Natural killer cell treated with Interleukin-12 subunit alpha and Interleukin-12 subunit beta and Interleukin-15 and Interleukin-18, amount 100 ng/mL, for 72 hours (primary cell): ENCODE data around the gene SH3RF1. TPM values are rescaled to one million over a fixed set of nuclear protein-coding genes. Genes with fewer than 3 reads are reported as not detected.
"Not testable (repeated sequence)": the region's sequence is repeated elsewhere in the genome, so short reads cannot be mapped to it uniquely, and the experiment has no call there.

Experiments used
- ATAC-seq, 2 donors: fragments of 150-1000 bp; cut with Tn5 transposase in 1 of 2; sonication (Bioruptor Pico), chemical (Tn5 transposase) in 1 of 2; 2 replicates each; pipeline ENCODE4 v1.10.0; 2021
- DNase-seq: peaks from one replicate; pipeline ENCODE4 v3.0.0; 2022; ENCODE audit warnings: low spot score
- H3K27ac Mint-ChIP-seq, 2 donors: 1 replicate in 1 of 2; 2 replicates in 1 of 2; pipeline ENCODE4 v1.8.0; 2022; ENCODE audit warnings: mixed read lengths in 2 of 2, mild to moderate bottlenecking in 1 of 2, moderate library complexity in 1 of 2
- H3K27me3 Mint-ChIP-seq, 2 donors: 1 replicate in 1 of 2; 2 replicates in 1 of 2; pipeline ENCODE4 v1.8.0; 2022; ENCODE audit warnings: mixed read lengths in 2 of 2
- H3K36me3 Mint-ChIP-seq: one replicate; pipeline ENCODE4 v1.8.0; 2022; ENCODE audit warnings: mixed read lengths
- H3K4me1 Mint-ChIP-seq, 2 donors: 1 replicate in 1 of 2; 2 replicates in 1 of 2; pipeline ENCODE4 v1.8.0; 2022; ENCODE audit warnings: low read depth in 2 of 2, mixed read lengths in 2 of 2, mild to moderate bottlenecking in 1 of 2
- H3K4me3 Mint-ChIP-seq: one replicate; pipeline ENCODE4 v1.8.0; 2022; ENCODE audit warnings: mixed read lengths
- H3K9me3 Mint-ChIP-seq: 2 replicates; pipeline ENCODE4 v1.8.0; 2022; ENCODE audit warnings: mixed read lengths
- total RNA-seq, 2 donors: library from RNA; stranded (reverse); gene quantifications; one replicate each; pipeline ENCODE4 v1.2.3, GENCODE V29; 2022

SH3RF1 gene
- total RNA-seq, 2 donors from 2014 or later, result 0.64 to 1.3 TPM

DNA sequence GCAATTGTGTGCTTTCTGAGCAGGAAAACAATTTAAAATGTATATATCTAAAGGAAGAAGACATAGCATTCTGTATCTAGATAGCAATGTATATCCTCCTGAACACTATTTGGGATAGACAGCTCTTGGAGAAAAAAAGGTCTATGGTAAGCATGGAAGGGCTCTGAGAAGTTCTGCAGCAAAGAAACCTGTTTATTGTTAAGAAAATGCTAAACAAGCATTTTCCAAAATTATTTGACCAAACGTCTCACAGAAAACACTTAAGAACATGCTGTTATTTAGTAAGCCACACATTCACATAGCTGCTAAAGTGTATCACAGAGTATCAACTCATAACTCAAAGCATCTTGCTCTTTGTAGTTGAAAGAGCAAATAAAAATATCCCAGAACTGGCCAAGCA lies 67.9 kb downstream of the SH3RF1 start:
- H3K9me3 Mint-ChIP-seq, result no peaks in the 10 kb centered on the region
- DNase-seq, result no peak
- no peak overlapping the region for H3K4me3 Mint-ChIP-seq
- no peaks in the 10 kb centered on the region for H3K36me3 Mint-ChIP-seq
- H3K27me3 Mint-ChIP-seq, result peaks cover 9 to 22% of the 10 kb centered on the region in 2 donors
- no peak overlapping the region for H3K27ac Mint-ChIP-seq
- peaks cover 9 to 12% of the 10 kb centered on the region in 2 donors for H3K4me1 Mint-ChIP-seq
- no peak for ATAC-seq

GRCh38 chr4:169202145-169202699 lies 68.5 kb downstream of the SH3RF1 start:
- no peak overlapping the region for H3K4me3 Mint-ChIP-seq
- ATAC-seq, result no peak
- DNase-seq, result no peak
- H3K27ac Mint-ChIP-seq, result no peak overlapping the region
- H3K9me3 Mint-ChIP-seq, result no peaks in the 10 kb centered on the region
- no peaks in the 10 kb centered on the region for H3K36me3 Mint-ChIP-seq
- peaks cover 9 to 22% of the 10 kb centered on the region in 2 donors for H3K27me3 Mint-ChIP-seq
- H3K4me1 Mint-ChIP-seq, result peaks cover 9 to 12% of the 10 kb centered on the region in 2 donors

DNA sequence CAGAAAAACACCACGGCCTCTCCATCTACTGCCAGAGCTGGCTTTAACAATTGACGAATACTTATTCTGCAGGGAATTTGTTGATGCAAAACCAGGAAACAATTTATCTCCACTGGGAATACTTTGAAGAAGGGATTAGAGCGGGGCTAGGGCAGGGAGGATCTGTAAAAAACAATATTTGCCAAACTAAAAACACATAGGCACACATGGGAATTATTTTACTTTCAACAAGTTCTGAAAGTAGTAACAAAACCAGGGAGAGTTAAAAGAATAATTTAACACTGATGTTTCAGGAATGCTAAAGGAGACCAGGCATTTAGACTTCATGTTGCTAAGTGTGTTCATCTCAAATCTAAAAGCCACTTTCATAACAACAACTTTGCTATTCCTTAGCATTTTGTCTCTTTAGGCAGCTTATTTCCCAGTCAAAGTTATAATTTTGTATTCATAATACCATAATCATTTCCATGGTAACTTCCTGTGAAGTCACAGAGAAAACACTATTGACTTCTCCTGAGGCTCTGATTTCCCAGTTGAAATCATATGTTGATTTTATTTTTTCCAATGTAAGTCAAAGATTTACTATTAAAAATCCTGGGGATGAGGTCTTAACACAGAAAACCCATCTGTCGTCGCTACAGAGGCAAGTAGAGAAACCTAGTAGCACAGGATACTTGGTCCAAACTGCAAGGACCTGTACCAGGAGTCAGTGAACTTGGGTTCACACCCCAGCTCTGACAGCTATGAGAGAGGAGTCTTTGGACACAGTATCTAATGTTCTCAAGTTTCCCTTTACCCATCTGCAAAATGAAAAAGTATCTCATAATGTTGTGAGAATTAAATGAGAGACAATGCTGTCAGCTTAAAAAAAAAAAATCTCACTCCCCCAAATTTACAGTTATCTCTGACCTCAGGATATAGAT lies 69.3 kb downstream of the SH3RF1 start:
- H3K36me3 Mint-ChIP-seq, result no peaks in the 10 kb centered on the region
- no peak overlapping the region for H3K4me3 Mint-ChIP-seq
- peaks cover 9 to 12% of the 10 kb centered on the region in 2 donors for H3K4me1 Mint-ChIP-seq
- H3K27me3 Mint-ChIP-seq, result peaks cover 11 to 22% of the 10 kb centered on the region in 2 donors
- ATAC-seq (no peak), DNase-seq (no peak)
- no peaks in the 10 kb centered on the region for H3K9me3 Mint-ChIP-seq
- H3K27ac Mint-ChIP-seq, result no peak overlapping the region

GRCh38 chr4:169200361-169201030 lies 70.3 kb downstream of the SH3RF1 start:
- Mint-ChIP-seq H3K36me3 (peaks cover 5% of the 10 kb centered on the region), H3K4me1 (peaks cover 9 to 12% of the 10 kb centered on the region in 2 donors), H3K9me3 (no peaks in the 10 kb centered on the region), H3K27me3 (peaks cover 14 to 22% of the 10 kb centered on the region in 2 donors), H3K27ac (no peak overlapping the region), H3K4me3 (no peak overlapping the region)
- no peak for DNase-seq
- no peak for ATAC-seq

DNA sequence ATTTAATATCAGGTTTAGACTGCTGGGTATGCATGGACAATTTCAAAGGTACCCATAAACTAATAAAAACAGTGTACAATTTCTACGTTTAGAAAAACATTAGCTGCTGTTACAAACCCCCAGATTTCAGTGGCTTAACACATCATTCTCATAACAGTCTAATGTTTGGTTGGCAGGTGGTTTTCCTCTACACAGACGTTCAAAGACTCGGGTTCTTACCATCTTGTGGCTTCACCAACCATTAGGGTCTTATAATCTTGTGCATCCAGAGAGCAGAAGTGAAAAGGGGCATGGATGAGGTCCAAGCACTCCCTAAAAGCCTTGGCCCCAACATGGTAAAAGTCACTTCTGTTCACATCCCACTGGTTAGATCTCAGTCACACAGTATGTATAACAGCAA lies 71.6 kb downstream of the SH3RF1 start:
- ATAC-seq, result no peak
- H3K9me3 Mint-ChIP-seq, result no peaks in the 10 kb centered on the region
- no peak for DNase-seq
- H3K4me1 Mint-ChIP-seq, result peaks cover 9 to 12% of the 10 kb centered on the region in 2 donors
- H3K27ac Mint-ChIP-seq, result no peak overlapping the region
- H3K27me3 Mint-ChIP-seq, result peaks cover 14 to 22% of the 10 kb centered on the region in 2 donors
- no peak overlapping the region for H3K4me3 Mint-ChIP-seq
- H3K36me3 Mint-ChIP-seq, result peaks cover 15% of the 10 kb centered on the region

GRCh38 chr4:169198167-169198566 lies 72.6 kb downstream of the SH3RF1 start:
- Mint-ChIP-seq H3K27ac (no peak overlapping the region), H3K9me3 (no peaks in the 10 kb centered on the region), H3K27me3 (peaks cover 12 to 15% of the 10 kb centered on the region in 2 donors), H3K36me3 (peaks cover 15% of the 10 kb centered on the region), H3K4me1 (peaks cover 9 to 12% of the 10 kb centered on the region in 2 donors), H3K4me3 (no peak overlapping the region)
- ATAC-seq (no peak), DNase-seq (no peak)

DNA sequence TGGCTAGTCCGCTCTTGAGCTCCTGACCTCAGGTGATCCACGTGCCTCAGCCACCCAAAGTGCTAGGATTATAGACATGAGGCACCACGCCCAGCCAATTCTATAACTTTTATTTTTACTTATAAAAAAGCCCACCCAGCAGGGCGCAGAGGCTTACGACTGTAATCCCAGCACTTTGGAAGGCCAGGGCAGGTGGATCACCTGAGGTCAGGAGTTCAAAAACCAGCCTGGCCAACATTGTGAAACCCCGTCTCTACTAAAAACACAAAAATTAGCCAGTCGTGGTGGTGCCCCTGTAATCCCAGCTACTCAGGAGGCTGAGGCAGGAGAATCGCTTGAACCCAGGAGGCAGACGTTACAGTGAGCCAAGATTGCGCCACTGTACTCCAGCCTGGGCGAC lies 73.5 kb downstream of the SH3RF1 start:
- DNase-seq, H3K9me3 Mint-ChIP-seq, H3K27ac Mint-ChIP-seq, ATAC-seq, H3K4me3 Mint-ChIP-seq: not testable (repeated sequence)
- Mint-ChIP-seq H3K36me3 (peaks cover 15% of the 10 kb centered on the region), H3K27me3 (peaks cover 12 to 15% of the 10 kb centered on the region in 2 donors), H3K4me1 (peaks cover 9 to 12% of the 10 kb centered on the region in 2 donors)

DNA sequence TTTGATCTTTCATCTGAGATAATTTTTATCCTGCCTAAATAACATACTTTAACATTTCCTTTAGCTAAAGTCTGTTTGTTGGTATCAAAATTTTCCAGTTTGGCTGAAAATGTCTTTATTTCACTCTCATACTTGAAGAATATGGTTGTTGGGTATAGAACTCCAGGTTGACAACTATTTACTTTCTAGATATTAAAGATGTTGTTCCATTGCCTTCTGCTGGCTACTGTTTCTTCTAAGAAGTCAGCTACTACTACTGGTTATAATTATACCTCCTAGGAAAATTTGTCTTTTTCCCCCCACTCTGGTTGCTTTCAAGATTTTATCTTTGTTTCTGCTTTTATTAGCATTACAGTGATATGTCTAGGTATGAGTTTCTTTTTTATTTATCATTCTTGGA lies 75.7 kb downstream of the SH3RF1 start:
- Mint-ChIP-seq H3K27me3 (peaks cover 22 to 24% of the 10 kb centered on the region in 2 donors), H3K4me1 (peaks cover 10 to 14% of the 10 kb centered on the region in 2 donors), H3K36me3 (peaks cover 15% of the 10 kb centered on the region), H3K4me3 (no peak overlapping the region), H3K9me3 (no peaks in the 10 kb centered on the region), H3K27ac (no peak overlapping the region)
- ATAC-seq (no peak), DNase-seq (no peak)

- H3K27me3 Mint-ChIP-seq, result peaks cover 14 to 32% of the 10 kb centered on the region in 2 donors
- ATAC-seq, H3K9me3 Mint-ChIP-seq, H3K4me3 Mint-ChIP-seq, H3K27ac Mint-ChIP-seq, DNase-seq, H3K36me3 Mint-ChIP-seq: not testable (repeated sequence)
- H3K4me1 Mint-ChIP-seq, result peaks cover 14 to 19% of the 10 kb centered on the region in 2 donors
Measured at GRCh38 chr4:169189968-169190367, 80.8 kb downstream of the SH3RF1 start.

DNA sequence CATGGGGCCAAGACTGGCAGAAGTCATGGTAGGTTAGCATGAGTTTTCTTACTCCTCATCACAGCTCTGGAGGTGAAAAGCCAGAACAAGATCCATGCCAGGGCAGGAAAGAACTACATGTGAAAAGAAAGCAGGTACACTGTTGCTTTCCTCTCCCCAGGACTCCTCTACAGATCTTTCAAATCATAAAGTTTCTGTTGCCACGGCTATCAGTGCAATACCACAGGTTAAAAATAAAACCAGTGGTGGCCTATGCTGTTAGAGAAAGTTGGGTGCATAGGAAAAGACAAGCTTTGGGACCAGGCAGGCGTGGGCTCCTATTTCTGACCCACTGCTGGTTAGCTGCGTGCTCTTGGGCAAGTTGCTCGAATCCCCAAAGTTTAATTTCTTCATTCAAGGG lies 81.4 kb downstream of the SH3RF1 start:
- Mint-ChIP-seq H3K27ac (no peak overlapping the region), H3K4me1 (peaks cover 14 to 19% of the 10 kb centered on the region in 2 donors), H3K27me3 (peaks cover 14 to 35% of the 10 kb centered on the region in 2 donors), H3K36me3 (no peaks in the 10 kb centered on the region), H3K4me3 (no peak overlapping the region), H3K9me3 (no peaks in the 10 kb centered on the region)
- no peak for DNase-seq
- ATAC-seq, result no peak

GRCh38 chr4:169188204-169188603 lies 82.6 kb downstream of the SH3RF1 start:
- H3K27ac Mint-ChIP-seq, result no peak overlapping the region
- no peaks in the 10 kb centered on the region for H3K36me3 Mint-ChIP-seq
- ATAC-seq (no peak), DNase-seq (no peak)
- H3K27me3 Mint-ChIP-seq, result peaks cover 14 to 35% of the 10 kb centered on the region in 2 donors
- H3K4me3 Mint-ChIP-seq, result no peak overlapping the region
- peaks cover 14 to 19% of the 10 kb centered on the region in 2 donors for H3K4me1 Mint-ChIP-seq
- no peaks in the 10 kb centered on the region for H3K9me3 Mint-ChIP-seq

DNA sequence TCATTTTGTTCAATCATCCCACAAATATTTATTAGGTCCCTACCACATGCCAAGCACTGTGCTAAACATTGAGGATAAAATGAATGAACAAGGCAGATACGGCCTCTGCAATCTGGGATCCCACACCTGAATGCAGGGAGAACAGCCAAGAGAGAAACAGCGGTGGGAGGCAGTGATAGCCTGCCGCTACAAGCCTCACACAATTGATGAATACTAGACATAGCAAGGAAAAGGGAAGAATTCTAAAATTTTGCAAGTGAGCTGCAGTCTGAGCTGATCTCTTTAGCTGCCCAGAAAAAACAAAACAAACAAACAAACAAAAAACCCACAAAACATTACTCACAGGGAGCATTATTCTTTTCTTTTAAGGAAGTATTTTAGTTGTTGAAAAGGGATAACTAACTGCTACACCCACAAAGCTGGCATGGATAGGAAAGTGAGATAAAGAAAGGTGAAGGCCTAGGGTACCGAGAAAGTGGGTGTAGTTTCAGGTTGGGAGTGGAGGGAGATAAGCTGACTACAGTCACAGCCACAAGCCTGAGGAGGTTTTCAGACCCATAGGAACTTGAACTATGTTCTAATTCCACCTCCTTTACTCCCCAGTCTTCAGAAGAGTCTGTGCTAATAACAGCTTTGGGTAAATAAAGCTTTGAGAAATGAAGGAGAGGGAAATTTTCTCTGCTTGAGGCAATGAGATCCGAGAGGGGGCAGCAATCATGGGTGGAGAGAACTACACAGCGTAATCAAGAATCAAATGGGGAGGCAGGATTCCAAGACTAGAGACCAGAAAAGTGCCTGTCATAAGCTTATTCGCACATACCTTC lies 85.4 kb downstream of the SH3RF1 start:
- no peak overlapping the region for H3K27ac Mint-ChIP-seq

DNA sequence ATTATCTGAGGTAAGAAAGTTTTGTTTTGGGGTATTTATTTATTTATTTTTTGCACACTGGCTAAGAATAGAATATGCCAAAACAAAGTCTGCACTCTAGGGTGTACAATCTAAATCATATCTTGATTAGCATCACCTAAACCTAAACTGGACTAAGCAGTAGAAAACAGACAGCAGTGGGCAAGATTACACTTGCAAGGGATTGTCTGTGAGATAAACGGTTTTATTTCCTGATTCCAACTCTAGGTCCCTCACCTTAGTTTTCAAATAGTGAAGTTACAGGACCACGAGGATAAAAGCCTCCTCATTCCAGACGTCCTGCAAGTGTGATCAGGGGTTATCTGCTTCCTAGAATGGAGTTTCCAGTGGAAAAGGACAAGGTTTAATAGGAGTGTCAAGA lies 86.1 kb downstream of the SH3RF1 start:
- H3K4me1 Mint-ChIP-seq, result peaks cover 10 to 13% of the 10 kb centered on the region in 2 donors

More for the DNA sequence above, 85.4 kb downstream of the SH3RF1 start:
- Mint-ChIP-seq H3K27me3 (peaks cover 7 to 29% of the 10 kb centered on the region in 2 donors), H3K4me3 (no peak overlapping the region), H3K36me3 (no peaks in the 10 kb centered on the region), H3K4me1 (peaks cover 14 to 19% of the 10 kb centered on the region in 2 donors), H3K9me3 (no peaks in the 10 kb centered on the region)
- no peak for ATAC-seq
- no peak for DNase-seq

More for the DNA sequence above, 86.1 kb downstream of the SH3RF1 start:
- no peak for ATAC-seq
- DNase-seq, result no peak
- Mint-ChIP-seq H3K4me3 (no peak overlapping the region), H3K27me3 (peaks cover 2 to 22% of the 10 kb centered on the region in 2 donors), H3K9me3 (no peaks in the 10 kb centered on the region), H3K27ac (no peak overlapping the region), H3K36me3 (no peaks in the 10 kb centered on the region)
